Activated T-cell treated with anti-CD3 and anti-CD28 coated beads for 1 hour (primary cell): Measurements from ENCODE around the gene STING1.
A peak's percentile ranks its signal among the peaks of the same experiment; 100 is the strongest.
"Not testable (repeated sequence)": the region's sequence is repeated elsewhere in the genome, so short reads cannot be mapped to it uniquely, and the experiment has no call there.

Experiments
- DNase-seq: peaks from one replicate; pipeline ENCODE4 v3.0.0-alpha.2; 2020; ENCODE audit warnings: low read depth

Gene STING1

DNA sequence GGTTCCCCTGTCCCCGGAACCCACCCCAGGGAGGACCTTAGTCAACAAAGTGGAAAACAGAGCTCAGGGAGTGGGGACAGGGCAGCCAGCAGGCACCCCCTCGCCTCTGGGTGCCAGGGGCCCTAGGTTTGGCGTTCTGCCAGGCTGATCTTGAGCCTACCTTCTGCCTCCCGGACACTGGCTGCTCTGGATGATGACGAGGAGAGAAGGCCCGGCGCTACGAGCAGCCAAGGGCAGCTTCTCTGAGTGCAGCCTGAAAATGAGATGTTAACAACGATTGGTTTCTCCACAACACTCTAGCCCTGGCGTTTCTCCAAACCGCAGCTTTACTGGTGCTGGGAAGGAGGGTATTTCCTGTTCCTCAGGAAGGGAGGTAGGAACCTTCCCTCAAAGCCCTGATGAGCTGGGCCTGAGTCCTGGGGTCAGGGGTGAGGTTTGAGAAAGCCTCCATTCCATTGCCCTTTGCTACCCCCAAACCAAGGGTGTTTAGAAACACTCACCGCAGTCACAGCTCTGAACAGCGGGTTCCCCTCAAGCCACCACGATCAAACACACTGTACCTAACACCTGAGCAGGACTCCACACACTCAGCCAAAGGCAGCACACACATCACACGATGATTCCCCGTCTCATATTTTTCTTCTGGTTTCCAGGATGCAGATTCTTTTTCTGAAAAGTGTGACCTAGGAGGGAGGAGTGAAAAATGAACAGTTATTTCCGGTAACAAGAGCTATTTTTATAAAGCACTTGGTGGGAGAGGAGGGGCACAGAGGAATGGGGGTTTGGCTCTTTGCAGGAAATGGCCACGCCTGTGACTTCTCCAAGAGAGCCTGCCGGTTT, at the start of gene STING1:
TSS of gene STING1 (minus strand) at position 709 of the 840 bp plus-strand sequence. CDS start 1,054 bp downstream, outside the sequence.
- DNase-seq = peak; percentile 46

DNA sequence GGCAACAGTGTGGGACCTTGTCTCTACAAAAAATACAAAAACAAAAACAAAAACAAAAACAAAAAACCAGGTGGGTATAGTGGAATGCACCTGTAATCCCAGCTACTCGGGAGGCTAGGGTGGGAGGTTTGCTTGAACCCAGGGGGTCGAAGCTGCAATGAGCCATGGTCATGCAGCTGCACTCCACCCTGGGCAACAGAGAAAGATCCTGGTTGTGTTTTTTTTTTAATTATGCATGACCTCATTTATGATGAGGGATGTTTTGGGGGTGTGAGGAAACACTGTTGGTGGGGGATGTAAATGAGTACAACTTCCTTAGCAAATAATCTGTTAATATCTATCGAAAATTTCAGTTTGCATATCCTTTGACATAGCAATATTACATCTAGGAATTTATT, 49.2 kb upstream of the STING1 start:
- no peak for DNase-seq

DNA sequence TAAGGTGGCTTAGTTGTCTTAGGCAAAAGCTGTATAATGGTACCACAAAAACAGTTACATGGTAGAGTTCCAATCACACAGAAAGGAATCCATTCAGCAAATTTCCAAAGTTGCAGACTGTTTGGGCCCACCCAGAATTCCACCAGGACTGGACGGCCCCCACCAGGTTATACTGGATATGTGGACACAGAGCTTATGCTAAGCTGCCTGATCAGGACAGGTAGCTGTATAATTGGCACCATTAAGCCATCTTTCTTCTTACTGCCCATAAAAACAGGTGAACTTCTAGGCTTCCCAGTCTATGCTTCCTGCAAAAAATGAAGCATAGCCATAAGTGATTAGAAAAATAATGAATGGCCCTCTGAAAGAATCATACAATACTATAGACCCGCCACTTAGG, 47.5 kb upstream of the STING1 start:
- DNase-seq = not testable (repeated sequence)

DNA sequence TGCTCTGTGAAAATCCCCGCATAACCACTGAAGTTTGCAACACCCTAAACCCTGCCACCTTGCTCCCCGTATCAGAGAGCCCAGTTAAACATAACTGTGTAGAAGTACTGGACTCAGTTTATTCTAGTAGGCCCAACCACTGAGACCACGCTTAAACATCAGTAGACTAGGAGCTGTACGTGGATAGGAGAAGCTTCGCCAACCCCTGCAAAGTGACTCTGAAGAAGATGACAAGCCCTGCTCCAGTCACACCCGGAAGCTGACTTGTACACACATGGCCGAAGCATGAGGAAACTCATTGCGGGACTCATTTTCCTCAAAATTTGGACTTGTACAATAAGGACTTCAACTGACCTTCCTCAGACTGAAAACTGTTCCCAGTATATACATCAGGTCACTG, 46.1 kb upstream of the STING1 start:
- not testable (repeated sequence) for DNase-seq

DNA sequence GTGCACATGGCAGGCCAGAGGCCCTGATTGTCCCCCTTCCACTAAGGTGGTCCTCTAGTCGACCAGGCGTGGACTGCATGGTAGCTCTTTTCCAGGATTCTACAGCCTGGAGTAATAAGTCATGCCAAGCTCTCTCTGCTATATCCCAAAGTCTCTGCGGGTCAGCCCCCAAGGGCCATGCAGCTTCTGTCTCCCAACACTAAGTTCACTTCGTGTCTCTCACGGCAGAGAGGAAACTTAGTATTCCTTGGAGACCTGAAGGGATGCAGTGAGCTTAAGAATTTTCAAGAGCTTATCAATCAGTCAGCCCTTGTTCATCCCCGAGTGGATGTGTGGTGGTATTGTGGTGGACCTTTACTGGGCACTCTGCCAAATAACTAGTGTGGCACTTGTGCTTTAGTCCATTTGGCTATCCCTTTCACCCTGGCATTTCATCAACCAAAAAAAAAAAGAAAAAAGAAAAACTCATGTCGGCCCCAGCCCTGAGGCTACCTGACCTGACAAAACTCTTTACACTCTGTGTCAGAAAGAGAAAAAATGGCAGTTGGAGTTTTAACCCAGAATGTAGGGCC, 45.4 kb upstream of the STING1 start:
- not testable (repeated sequence) for DNase-seq

DNA sequence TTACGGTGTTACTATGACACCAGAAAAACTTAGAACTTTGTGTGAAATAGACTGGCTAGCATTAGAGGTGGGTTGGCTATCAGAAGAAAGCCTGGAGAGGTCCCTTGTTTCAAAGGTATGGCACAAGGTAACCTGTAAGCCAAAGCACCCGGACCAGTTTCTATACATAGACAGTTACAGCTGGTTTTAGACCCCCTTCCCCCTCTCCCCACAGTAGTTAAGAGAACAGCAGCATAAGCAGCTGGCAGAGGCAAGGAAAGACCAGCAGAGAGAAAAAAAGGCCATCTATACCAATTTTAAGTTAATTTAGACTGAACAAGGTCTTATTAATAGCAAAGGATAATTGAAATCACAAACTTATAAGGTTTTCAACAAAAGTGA, 44.5 kb upstream of the STING1 start:
- DNase-seq = not testable (repeated sequence)

DNA sequence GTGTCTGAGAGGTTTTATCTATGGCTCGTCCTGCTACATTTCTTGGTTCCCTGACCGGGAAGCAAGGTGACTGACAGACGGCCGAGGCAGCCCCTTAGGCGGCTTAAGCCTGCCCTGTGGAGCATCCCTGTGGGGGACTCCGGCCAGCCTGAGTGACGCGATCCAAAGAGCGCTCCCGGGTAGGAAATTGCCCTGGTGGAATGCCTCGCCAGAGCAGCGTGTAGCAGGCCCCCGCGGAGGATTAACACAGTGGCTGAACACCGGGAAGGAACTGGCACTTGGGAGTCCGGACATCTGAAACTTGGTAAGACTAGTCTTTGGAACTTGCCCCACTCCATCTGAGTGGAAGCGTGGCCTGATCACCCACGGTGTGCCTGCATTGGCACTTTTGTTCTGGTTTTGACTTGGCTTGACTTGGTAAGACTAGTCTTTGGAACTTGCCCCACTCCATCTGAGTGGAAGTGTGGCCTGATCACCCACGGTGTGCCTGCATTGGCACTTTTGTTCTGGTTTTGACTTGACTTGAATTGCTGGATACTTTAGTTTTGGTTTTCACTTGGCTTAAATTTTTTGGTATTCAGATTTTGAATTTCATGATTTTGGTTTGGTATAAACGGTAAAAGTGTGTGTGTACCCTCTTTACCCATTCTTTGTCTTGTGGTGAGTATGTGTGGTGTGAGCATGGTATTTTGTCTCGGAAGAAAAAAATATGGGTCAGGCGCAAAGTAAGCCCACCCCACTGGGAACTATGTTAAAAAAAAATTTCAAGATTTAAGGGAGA, 43.9 kb upstream of the STING1 start:
- not testable (repeated sequence) for DNase-seq

DNA sequence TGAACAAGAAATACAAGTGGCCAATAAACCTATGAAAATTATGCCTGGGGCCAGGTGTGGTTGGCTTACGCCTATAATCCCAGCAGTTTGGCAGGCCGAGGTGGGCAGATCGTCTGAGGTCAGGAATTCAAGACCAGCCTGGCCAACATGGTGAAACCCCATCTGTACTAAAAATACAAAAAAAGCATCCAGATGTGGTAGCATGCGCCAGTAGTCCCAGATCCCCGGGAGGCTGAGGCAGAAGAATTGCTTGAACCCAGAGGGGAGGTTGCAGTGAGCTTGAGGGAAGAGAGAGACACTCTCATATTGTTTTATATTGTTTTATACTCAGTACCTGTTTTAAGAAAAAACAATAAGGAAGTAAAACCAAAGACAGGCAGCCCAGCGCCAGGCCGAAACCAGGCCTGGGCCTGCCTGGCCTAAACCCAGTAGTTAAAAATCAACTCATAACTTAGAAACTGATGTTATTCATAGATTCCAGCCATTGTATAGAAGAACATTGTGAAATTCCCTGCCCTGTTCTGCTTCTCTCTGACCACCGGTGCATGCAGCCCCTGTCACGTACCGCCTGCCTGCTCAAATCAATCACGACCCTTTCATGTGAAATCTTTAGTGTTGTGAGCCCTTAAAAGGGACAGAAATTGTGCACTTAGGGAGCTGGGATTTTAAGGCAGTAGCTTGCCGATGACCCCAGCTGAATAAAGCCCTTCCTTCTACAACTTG, 43.2 kb upstream of the STING1 start:
- DNase-seq = not testable (repeated sequence)

DNA sequence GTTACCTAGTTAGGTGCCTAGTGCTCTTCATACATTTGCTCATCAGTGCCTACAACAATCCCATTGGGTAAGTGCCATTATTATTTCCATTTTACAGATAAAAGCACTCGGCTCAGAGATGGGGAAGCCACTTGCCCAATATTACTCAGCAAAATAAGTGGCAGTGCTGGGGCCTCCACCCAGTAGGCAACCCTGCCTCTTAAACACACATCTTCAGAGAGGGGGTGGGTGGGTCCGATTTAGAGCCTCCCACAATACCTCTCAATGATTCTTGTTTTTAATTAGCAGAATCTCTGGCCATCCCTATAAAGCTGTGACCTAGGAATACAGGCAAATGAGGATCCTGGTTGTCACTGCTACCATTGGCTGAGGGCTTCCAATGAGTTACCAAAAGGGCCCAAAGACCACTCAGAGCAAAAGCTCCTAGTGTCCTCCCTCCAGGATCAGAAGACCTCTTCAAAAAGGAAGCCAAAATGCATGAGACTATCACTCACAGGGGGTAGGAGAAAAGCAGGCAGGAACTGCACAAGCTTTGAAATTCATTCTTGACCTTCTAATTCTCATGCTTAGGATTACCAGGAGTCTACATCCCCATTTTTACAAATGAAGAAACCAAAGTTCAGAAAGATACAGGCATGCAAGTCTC, 42.5 kb upstream of the STING1 start:
- no peak for DNase-seq

DNA sequence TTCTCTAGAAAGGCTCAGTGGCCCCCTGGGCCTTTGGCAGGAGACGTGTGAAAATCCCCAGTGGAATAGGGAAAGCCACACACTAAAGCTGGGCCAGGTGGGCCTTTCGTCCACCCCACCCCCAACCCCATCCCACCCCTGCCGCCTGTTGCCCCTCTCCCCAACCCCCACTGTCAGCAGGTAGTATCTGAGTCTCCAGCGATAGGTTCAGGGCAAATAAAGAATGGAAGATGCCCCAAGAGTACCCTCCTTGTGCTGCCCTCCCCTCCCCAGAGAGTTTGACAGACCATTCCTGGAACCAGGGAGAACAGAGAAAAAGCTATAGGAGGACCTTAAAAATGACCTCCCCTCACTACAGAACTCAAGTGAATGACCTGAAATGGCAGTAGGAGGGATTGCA, 41.9 kb upstream of the STING1 start:
- DNase-seq = no peak

DNA sequence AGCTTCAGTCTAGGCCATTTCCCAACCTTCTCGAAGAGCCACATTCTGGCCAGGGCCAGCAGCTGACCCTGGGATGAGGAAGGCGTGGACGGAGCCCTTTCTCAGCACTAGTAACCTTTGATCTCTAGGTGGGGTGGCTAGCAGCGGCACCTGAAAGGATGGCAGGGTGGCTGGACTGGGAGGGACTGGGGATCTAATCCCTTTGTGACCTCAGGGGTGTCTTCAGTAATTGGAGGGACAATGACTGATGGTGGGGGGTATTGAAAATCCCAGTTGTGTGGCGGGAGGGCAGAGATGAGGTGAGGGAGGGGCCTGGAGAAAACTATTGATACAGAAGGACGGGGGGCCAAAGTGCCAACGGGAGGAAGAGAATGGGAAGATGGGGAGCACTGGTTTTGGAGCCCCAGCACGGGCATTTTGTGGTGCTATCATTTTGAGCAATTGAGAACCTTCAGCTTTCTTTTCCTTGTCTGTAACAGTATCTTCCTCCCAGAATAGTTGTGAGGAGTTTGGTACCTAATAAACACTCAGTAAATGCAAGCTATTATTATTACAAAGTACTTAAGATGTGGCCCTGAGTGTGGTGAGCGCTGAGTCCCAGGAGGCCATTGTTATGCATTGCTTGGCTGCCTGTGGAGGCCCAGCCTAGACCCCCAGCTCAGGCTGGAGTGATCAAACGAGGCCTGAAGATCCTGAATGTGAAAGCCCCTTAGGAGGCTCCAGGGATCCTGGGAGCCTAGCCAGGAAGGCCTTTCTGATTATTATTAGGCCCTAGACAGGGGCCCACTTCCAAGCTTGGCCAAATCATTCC, 41.3 kb upstream of the STING1 start:
- no peak for DNase-seq

DNA sequence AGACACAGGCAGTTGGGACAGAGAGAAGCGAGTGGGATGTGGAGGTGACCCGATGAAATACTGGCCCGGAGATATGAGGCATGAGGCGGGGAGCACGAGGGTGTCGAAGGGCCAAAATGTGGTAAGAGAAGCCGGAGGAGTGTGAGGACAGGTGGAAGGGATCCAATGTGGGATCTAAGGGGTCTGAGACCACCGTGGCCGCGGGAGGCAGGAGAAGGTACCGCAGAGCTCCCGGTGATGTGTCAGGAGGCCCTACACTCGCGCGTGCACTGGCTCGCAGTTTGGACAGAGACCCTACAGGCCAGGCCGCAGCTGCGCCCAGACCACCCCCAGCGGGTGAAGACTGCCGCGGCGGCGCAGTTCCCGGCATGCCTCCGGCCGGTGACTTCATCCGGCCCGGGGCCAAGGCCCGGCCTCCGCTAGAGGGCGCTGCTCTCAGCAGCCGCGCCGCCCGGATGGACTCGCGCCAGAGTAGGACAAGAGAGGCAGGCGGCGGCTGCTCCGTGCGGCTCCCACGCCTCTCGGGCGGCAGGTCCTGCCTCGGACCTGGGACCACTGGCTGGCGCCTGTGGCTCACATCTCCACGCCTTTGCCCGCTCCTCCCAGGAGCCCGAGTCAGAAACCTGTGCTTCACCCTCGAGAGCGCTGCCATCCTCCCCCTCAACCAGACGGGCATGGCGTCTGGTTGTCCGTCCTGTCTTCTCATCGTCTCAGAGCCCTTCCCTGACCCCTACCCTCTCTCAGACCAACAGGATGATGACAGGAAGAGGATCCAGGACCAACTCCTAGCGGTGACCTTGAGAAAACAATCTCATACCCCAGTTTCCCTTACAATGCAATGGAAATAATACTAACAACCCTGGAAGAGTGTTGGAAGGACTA, 35.4 kb upstream of the STING1 start:
- DNase-seq = peak; percentile 90

DNA sequence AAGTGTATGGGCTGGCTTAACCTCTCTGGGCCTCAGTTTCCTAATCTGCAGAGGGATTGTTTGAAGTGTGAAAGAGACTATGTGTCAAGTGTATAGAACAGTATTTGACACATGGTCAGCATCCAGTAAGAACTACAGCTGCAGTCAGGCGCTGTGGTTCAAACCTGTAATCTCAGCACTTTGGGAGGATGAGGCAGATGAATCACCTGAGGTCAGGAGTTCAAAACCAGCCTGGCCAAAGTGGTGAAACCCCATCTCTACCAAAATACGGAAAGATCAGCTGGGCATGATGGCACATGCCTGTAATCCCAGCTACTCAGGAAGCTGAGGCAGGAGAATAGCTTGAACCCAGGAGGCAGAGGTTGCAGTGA, 31.9 kb upstream of the STING1 start:
- DNase-seq = no peak

DNA sequence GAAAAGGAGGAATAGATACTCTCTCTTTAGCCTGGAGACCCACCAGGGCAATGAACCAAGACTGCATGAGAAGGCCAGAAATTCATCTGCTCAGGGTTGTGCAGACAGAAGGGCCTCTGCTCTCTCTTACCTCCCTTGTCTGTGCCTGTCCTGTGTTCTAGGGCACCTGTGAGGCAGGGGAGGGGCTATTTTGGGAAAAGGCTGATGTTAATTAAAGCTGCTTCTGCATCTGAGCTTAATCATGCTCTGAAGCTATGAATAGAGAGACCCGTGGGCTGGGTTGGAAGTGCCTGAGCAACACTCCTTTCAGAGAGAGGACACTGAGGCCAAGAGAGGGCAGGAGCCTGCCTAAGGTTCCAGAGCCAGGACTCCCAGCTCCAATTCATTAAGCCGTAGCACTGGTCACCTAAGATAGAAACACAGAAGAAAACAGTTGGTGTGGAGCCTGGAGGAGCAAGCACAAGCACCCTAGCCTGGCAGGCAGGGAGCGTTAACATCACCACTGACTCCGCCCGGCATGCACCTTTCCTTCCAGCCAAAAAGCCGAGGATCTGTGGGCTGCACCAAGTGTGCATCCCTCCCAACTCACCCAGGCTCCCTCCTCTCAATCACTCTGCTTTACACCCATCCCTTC, 31.4 kb upstream of the STING1 start:
- no peak for DNase-seq

DNA sequence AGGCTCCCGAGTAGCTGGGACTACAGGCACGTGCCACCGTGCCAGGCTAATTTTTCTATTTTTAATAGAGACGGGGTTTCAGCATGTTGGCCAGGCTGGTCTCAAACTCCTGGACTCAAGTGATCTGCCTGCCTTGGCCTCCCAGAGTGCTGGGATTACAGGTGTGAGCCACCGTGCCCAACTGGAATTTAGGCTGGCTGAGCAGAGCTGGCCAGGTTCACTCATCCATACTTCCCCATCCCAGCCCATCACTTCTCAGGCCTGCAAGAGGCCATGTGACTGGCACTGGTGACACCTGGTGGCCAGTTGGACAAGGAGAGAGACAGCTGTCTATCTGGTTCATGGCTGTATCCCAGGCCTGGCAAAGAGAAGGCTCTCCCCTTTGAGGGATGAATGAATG, 30.9 kb upstream of the STING1 start:
- peak; percentile 72 for DNase-seq

DNA sequence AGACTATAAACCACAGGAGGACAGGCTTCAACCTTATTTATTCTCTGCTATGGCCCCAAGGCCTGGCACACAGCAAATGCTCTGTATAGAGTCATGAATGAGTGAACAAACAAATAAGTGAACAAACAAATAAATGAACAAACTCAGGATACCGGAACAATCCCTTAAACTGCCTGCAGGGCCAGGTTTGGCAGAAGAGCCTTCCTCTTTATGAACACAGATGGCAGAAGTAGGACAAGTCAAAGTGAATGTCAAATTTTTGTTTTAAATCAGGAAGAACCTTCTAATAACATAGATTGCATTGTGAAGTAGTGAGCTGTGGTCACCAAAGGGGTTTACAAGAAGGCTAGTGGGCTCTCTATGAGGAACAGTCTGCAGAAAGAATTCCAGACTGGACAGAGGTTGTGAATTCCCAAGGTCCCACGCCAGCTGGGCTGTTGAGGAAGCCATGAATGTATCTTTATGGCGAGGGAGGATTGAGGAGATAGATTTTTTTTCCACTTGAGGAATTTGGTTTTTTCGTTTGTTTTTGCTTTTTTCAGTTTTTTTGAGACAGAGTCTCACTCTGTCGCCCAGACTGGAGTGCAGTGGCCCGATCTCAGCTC, 30.3 kb upstream of the STING1 start:
- DNase-seq = no peak

DNA sequence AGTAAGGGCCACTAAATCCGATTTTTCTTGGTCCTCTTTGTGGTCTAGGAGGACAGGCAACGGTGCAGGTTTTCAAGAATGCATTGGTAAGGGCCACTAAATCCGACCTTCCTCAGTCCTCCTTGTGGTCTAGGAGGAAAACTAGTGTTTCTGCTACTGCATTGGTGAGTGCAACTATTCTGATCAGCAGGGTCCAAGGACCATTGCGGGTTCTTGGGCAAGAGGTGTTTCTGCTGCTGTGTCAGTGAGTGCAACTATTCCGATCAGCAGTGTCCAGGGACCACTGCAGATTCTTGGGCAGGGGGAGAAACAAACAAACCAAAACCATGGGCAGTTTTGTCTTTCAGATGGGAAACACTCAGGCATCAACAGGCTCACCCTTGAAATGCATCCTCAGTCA, 22.2 kb upstream of the STING1 start:
- DNase-seq = not testable (repeated sequence)

DNA sequence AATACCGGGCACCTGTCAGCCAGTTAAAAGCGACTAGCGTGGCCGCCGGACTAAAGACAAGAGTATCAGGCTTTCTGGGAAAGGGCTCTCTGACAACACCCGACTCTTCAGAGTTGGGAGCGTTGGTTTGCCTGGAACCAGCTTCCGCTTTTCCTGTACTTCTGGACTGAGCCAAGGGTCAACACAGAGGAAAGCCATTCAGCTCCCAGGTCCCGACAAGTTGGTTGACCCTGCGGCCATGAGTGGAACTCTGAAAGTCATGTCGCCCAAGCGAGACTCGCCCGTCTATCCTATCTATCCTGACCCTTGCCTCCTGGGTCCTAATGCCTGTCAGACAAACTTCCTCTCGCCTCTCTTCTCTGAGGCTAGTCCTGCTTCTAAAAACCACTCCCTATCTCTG, 21.3 kb upstream of the STING1 start:
- not testable (repeated sequence) for DNase-seq
